ENCODE measurements around the gene PHAF1. TPM values are rescaled to one million over a fixed set of nuclear protein-coding genes. Genes with fewer than 3 reads are reported as not detected.

Gene PHAF1
- total RNA-seq, 4 donors from 2014 or later, result 39.7 to 51.1 (median 46.8) TPM

DNA sequence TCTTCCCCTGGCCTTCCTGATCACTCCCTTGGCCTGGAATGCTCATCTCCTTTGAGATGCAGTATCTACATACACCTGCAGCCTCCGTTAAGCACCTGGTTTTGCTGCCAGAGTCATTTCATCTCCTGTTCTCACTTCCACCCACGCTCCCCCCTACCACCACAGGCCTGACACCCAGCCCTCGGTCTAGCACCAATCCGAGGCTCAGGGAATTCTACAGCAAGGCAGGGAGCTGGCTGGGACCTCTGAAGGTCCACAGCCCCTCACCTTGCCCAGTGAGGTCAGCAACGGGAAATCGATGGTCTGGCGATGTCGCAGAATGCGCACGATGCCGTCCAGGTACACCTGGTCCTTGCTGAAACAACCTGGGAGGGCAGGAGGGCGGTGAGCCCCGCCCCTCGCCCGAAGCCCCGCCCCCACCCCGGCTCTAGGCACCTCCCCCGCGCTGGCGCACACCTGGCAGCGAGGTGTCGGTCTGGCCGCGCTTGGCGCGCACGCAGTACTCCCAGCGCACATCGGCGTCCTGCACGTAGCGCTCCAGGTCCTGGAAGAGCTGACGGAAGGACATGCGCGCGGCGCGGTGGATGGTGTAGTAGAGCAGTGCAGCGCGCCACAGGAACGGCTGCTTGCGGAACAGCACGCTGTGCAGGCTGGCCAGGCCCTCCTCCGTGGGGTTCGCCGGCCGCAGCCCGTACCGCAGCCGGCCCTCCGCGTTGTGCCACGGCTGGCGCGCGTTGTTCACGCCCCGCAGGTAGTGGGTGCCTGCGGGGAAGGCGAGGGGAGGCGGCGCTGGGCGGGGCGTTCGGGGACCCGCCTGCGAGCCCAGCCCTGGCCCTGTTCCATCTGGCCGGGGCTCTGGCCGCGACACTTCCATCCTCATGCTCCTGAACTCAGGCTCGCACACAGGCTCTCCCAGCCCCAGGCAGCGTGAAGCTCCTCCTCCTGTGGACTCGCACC is 68.3 kb downstream of the PHAF1 start:
- no peak overlapping the region for H3K4me3 ChIP-seq (ENCODE audit: low read depth, poor library complexity, severe bottlenecking)
- DNase-seq (ENCODE audit: low spot score in 2 of 2), result no peak
- 3 to 4% methylated on average over 32 to 52 of the region's 73 CpGs for WGBS, 2 donors
- intact Hi-C loops (cut with DNase I; ENCODE audit: low total_unique reads), result no loop called here
- TF ChIP-seq, protein P1, sequence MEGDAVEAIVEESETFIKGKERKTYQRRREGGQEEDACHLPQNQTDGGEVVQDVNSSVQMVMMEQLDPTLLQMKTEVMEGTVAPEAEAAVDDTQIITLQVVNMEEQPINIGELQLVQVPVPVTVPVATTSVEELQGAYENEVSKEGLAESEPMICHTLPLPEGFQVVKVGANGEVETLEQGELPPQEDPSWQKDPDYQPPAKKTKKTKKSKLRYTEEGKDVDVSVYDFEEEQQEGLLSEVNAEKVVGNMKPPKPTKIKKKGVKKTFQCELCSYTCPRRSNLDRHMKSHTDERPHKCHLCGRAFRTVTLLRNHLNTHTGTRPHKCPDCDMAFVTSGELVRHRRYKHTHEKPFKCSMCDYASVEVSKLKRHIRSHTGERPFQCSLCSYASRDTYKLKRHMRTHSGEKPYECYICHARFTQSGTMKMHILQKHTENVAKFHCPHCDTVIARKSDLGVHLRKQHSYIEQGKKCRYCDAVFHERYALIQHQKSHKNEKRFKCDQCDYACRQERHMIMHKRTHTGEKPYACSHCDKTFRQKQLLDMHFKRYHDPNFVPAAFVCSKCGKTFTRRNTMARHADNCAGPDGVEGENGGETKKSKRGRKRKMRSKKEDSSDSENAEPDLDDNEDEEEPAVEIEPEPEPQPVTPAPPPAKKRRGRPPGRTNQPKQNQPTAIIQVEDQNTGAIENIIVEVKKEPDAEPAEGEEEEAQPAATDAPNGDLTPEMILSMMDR (IDR thresholded peaks at IDR 0.05), result no peak
- no peak for TF ChIP-seq POLR2A (IDR thresholded peaks at IDR 0.05)

DNA sequence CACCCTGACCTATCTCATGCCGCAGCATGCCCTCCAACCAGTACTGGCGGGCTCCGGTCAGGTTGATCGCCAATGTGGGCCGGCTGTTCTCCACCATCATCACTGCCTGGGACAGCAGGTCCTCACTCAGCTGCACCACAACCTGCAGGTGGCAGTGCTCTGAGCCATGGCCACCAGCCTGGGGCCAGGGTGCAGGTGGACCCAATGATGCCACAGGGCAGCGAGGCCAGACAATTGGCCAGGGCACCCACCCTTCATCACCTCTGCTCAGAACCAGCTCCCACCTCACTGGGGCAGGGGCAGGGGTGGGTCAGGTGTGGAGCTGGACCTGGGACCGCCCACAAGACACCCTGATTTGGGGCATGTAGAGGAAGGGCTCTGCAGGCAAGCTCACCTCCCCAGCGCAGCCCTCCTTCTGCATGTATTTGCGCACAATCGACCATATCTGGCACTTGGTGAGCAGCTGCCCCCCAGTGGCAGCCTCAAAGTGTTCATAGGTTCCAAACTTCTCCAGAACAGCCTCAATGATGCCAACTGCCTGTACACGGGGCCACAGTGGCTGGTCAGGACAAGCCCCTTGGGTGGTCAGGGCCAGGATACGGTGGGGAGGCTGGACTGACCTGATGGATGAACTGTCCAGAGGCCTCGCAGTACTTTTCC is 69.8 kb downstream of the PHAF1 start:
- TF ChIP-seq, protein P1 (IDR thresholded peaks at IDR 0.05), result no peak
- no peak for TF ChIP-seq POLR2A (IDR thresholded peaks at IDR 0.05)
- 70 to 78% methylated on average over 9 to 12 of the region's 13 CpGs for WGBS, 2 donors
- peak in 1 of 2 donors; percentile 85 for DNase-seq (ENCODE audit: low spot score in 2 of 2)
- intact Hi-C loops (cut with DNase I; ENCODE audit: low total_unique reads), result no loop called here
- H3K4me3 ChIP-seq (ENCODE audit: low read depth, poor library complexity, severe bottlenecking), result no peak overlapping the region

DNA sequence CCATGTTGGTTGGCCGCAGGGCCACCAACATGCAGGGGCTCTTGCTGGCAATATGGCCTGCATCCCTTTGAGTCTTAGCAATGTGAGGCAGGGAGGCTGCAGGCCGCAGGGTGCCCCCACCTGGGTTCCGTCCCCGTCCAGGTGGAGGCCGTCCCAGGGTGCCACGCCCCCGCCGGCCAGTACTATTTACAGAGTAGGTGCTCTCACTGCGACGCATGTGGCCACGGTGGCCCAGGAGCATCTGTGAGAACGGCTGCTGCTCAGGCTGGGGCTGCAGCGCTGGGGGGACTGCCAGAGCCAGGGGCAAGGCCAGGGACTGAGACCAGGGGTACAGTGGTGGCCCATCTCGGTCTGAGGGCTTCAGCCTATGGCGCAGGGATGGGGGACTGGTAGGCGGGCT is 70.4 kb downstream of the PHAF1 start:
- intact Hi-C loops (cut with DNase I; ENCODE audit: low total_unique reads), result no loop called here

DNA sequence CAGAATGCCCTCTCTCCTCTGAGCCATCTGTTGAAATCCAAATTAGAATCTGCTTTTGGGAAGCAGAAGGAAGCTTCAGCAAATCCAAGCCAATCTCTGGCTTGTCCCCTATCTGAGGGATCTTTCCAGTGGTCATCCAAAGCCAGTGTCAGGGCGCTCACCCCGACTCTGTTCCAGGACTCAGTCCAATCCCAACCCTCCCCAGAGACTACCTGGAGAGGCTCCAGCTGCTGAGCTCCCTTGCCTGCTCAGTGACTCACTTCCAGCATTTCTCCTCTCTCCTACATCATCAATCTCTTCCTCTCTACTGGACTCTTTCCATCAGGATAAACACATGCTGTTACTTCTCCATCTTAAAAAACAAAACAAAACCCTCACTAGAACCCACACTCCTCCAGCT is 71.6 kb downstream of the PHAF1 start:
- 30 to 47% methylated on average over 2 of the region's 2 CpGs for WGBS, 2 donors
- TF ChIP-seq POLR2A (IDR thresholded peaks at IDR 0.05), result no peak
- TF ChIP-seq, protein P1 (IDR thresholded peaks at IDR 0.05), result no peak

More for the DNA sequence above, 70.4 kb downstream of the PHAF1 start:
- DNase-seq (ENCODE audit: low spot score in 2 of 2), result no peak
- WGBS, 2 donors, result 90 to 95% methylated on average over 14 to 16 of the region's 16 CpGs
- H3K4me3 ChIP-seq (ENCODE audit: low read depth, poor library complexity, severe bottlenecking), result no peak overlapping the region
- TF ChIP-seq POLR2A (IDR thresholded peaks at IDR 0.05), result no peak
- TF ChIP-seq, protein P1 (IDR thresholded peaks at IDR 0.05), result no peak

DNA sequence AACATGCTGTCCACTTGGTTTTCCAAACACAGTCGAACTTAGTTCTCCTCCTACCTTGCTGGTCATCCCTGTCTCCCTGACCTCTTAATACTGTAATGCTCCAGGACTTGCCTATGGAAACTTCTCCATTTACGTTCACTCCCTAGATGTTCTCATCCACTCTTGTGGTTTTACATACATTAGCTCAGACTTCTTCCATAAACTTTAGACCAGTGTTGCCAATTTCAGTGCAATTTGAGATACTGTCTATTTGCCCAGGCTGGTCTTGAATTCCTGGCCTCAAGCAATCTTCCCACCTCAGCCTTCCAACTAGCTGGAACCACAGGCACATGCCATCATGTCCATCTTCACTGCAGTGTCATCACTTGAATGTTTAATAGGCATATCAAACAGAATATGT is 72.5 kb downstream of the PHAF1 start:
- no peak for DNase-seq (ENCODE audit: low spot score in 2 of 2)
- 74 to 81% methylated on average over 2 of the region's 2 CpGs for WGBS, 2 donors
- intact Hi-C loops (cut with DNase I; ENCODE audit: low total_unique reads), result no loop called here
- H3K4me3 ChIP-seq (ENCODE audit: low read depth, poor library complexity, severe bottlenecking), result no peak overlapping the region
- no peak for TF ChIP-seq POLR2A (IDR thresholded peaks at IDR 0.05)
- TF ChIP-seq, protein P1 (IDR thresholded peaks at IDR 0.05), result no peak

More for the DNA sequence above, 71.6 kb downstream of the PHAF1 start:
- intact Hi-C loops (cut with DNase I; ENCODE audit: low total_unique reads), result no loop called here
- DNase-seq (ENCODE audit: low spot score in 2 of 2), result no peak
- H3K4me3 ChIP-seq (ENCODE audit: low read depth, poor library complexity, severe bottlenecking), result no peak overlapping the region
